HepG2 (cell line): ENCODE data around the gene ZNF648. TPM values are rescaled to one million over a fixed set of nuclear protein-coding genes. Genes with fewer than 3 reads are reported as not detected.

ENCODE experiments used
- ATAC-seq: fragments of 200-7000 bp; cut with Tn5 transposase; 3 replicates; pipeline ENCODE4 v1.9.1; 2020; ENCODE audit warnings: mild to moderate bottlenecking, moderate library complexity
- Bru-seq: library from RNA; stranded (reverse); fragments of 400-500 nt; gene quantifications from one replicate; lab custom pipeline; 2021; lab: Mats Ljungman, UMichigan
- BruChase-seq, 2 experiments: library from RNA; stranded (reverse); fragments of 400-500 nt; gene quantifications; one replicate each; lab custom pipeline; 2021; lab: Mats Ljungman, UMichigan
- BruUV-seq: library from RNA; stranded (reverse); fragments of 400-500 nt; replicated peaks from 2 replicates; lab custom pipeline; 2021; lab: Mats Ljungman, UMichigan
- CTCF ChIA-PET: fragments of 300-600 bp; formaldehyde crosslinking; extraction: SDS; loops from one replicate; lab custom pipeline; 2021; ENCODE audit warnings: low total read pairs, inconsistent platforms, low intra/inter-chr PET ratio; lab: Yijun Ruan, JAX
- POLR2A ChIA-PET: fragments of 350-600 bp; sonication (Branson Sonifier 250); formaldehyde crosslinking; loops from one replicate; lab custom pipeline; 2020; ENCODE audit warnings: antibody characterized with exemption, inconsistent platforms; lab: Yijun Ruan, JAX
- DNase-seq: peaks from one replicate; pipeline ENCODE4 v3.0.0-alpha.2; 2015; ENCODE audit warnings: low spot score
- FAIRE-seq: peaks from 3 replicates; lab custom pipeline; 2011; peaks lifted over from hg19 to GRCh38; lab: Jason Lieb, UNC
- H2AFZ ChIP-seq: one replicate; pipeline ENCODE4 v1.6.1; 2011; ENCODE audit warnings: low read length, inconsistent platforms
- H3K27ac ChIP-seq: fragments of 300-600 bp; 3 replicates; pipeline ENCODE4 v1.8.0; 2011; ENCODE audit warnings: mixed run types, mild to moderate bottlenecking, mixed read lengths, low read length, inconsistent platforms; ENCODE audit not compliant: insufficient read depth; ENCODE audit errors: extremely low read length
- H3K27me3 ChIP-seq, 2 experiments: fragments of 200-600 bp in 1 of 2; 2 replicates in 1 of 2; 3 replicates in 1 of 2; pipeline versions ENCODE4 v1.6.0 to v1.8.0; 2011; ENCODE audit warnings: low read length in 2 of 2, mild to moderate bottlenecking in 2 of 2, moderate library complexity in 2 of 2, inconsistent platforms in 1 of 2; ENCODE audit not compliant: insufficient read depth in 2 of 2, control insufficient read depth in 1 of 2
- H3K36me3 ChIP-seq, 2 experiments: fragments of 200-600 bp in 1 of 2; replicated peaks in 1 of 2; 2 replicates in 1 of 2; 3 replicates in 1 of 2; pipeline versions ENCODE4 v1.5.1 to v1.8.0; 2011; ENCODE audit warnings: low read length in 2 of 2, inconsistent platforms in 1 of 2; ENCODE audit not compliant: insufficient read depth in 2 of 2, control insufficient read depth in 1 of 2
- H3K4me1 ChIP-seq: 2 replicates; pipeline ENCODE4 v1.5.1; 2012; ENCODE audit warnings: low read length, inconsistent platforms; ENCODE audit not compliant: insufficient read depth
- H3K4me2 ChIP-seq: 2 replicates; pipeline ENCODE4 v1.6.0; 2011; ENCODE audit warnings: low read depth, low read length, inconsistent platforms
- H3K4me3 ChIP-seq, 3 experiments: fragments of 200-600 bp in 1 of 3; sonication (generic), shearing (Covaris generic) in 1 of 3; replicated peaks in 1 of 3; 2 replicates each; pipeline ENCODE4 v1.5.1; 2011 to 2016; ENCODE audit warnings: low read length in 3 of 3, inconsistent platforms in 2 of 3, low read depth in 2 of 3, mild to moderate bottlenecking in 2 of 3, control low read depth in 1 of 3, mixed read lengths in 1 of 3; ENCODE audit not compliant: insufficient read depth in 1 of 3
- H3K79me2 ChIP-seq: one replicate; pipeline ENCODE4 v1.6.1; 2011; ENCODE audit warnings: low read length, inconsistent platforms; ENCODE audit not compliant: insufficient read depth
- H3K9ac ChIP-seq: 2 replicates; pipeline ENCODE4 v1.6.0; 2011; ENCODE audit warnings: mild to moderate bottlenecking, low read depth, low read length, inconsistent platforms; ENCODE audit not compliant: insufficient read depth
- H3K9me3 ChIP-seq: 2 replicates; pipeline ENCODE4 v1.5.1; 2012; ENCODE audit warnings: mild to moderate bottlenecking, low read length
- H4K20me1 ChIP-seq: 2 replicates; pipeline ENCODE4 v1.6.0; 2011; ENCODE audit warnings: inconsistent platforms, mild to moderate bottlenecking, low read length, moderate library complexity; ENCODE audit not compliant: insufficient read depth
- ATF1 ChIP-seq: IDR thresholded peaks from 2 replicates; pipeline ENCODE4 v1.6.1; 2016; ENCODE audit warnings: mild to moderate bottlenecking, control low read depth
- CEBPB ChIP-seq: IDR thresholded peaks from 2 replicates; pipeline ENCODE4 v1.6.1; 2011; ENCODE audit warnings: low read depth, low read length, improper control_type of control experiment, borderline replicate concordance
- CERS6 ChIP-seq: sonication (generic); formaldehyde crosslinking; IDR thresholded peaks from 2 replicates; pipeline ENCODE4 v1.5.0; 2020; ENCODE audit warnings: missing genetic modification reagents
- E2F2 ChIP-seq: sonication (generic); formaldehyde crosslinking; IDR thresholded peaks from 2 replicates; pipeline ENCODE4 v1.4.0; 2020; ENCODE audit warnings: missing genetic modification reagents, borderline replicate concordance
- KDM2A ChIP-seq: sonication (generic); formaldehyde crosslinking; IDR thresholded peaks from 2 replicates; pipeline ENCODE4 v1.4.0; 2020; ENCODE audit warnings: low read depth, missing genetic modification reagents, borderline replicate concordance
- MAFF ChIP-seq: IDR thresholded peaks from 2 replicates; pipeline ENCODE4 v1.6.1; 2011; ENCODE audit warnings: low read depth, low read length, improper control_type of control experiment
- NFYC ChIP-seq: IDR thresholded peaks from 2 replicates; pipeline ENCODE4 v1.6.1; 2016; ENCODE audit warnings: missing genetic modification reagents, missing compliant biosample characterization
- POLR2AphosphoS5 ChIP-seq: IDR thresholded peaks from 2 replicates; pipeline ENCODE4 v1.6.1; 2012; ENCODE audit warnings: low read depth, low read length
- SOX6 ChIP-seq, 2 experiments: fragments of 450-650 bp in 1 of 2; sonication (generic) in 1 of 2; formaldehyde crosslinking in 1 of 2; IDR thresholded peaks; 2 replicates each; pipeline versions ENCODE4 v1.4.0 to v1.6.1; 2017 to 2020; ENCODE audit warnings: antibody characterized with exemption in 1 of 2, mild to moderate bottlenecking in 1 of 2, missing genetic modification reagents in 1 of 2
- ZFP82 ChIP-seq: sonication (generic); formaldehyde crosslinking; IDR thresholded peaks from 2 replicates; pipeline ENCODE4 v1.5.1; 2020; ENCODE audit warnings: mild to moderate bottlenecking, missing genetic modification reagents, borderline replicate concordance
- ZKSCAN5 ChIP-seq: sonication (generic); formaldehyde crosslinking; IDR thresholded peaks from 2 replicates; pipeline ENCODE4 v1.5.1; 2020; ENCODE audit warnings: mild to moderate bottlenecking, missing genetic modification reagents
- ZNF121 ChIP-seq: sonication (generic); formaldehyde crosslinking; IDR thresholded peaks from 2 replicates; pipeline ENCODE4 v1.5.0; 2020; ENCODE audit warnings: mild to moderate bottlenecking, missing genetic modification reagents
- ZNF460 ChIP-seq: sonication (generic); formaldehyde crosslinking; IDR thresholded peaks from 2 replicates; pipeline ENCODE4 v1.5.1; 2020; ENCODE audit warnings: missing genetic modification reagents, mild to moderate bottlenecking, borderline replicate concordance
- ZNF660 ChIP-seq: sonication (generic); formaldehyde crosslinking; IDR thresholded peaks from 2 replicates; pipeline ENCODE4 v1.5.1; 2020; ENCODE audit warnings: mild to moderate bottlenecking, low read depth, missing genetic modification reagents, borderline replicate concordance
- ZNF850 ChIP-seq: sonication (generic); formaldehyde crosslinking; conservative IDR thresholded peaks from 2 replicates; pipeline ENCODE4 v1.9.0; 2021; ENCODE audit warnings: mild to moderate bottlenecking, missing genetic modification reagents
- WGBS: methylation state at CpG from one replicate; pipeline ENCODE4 v1.1.6; 2017; ENCODE audit warnings: low lambda C conversion rate; 5-methylcytosine and 5-hydroxymethylcytosine counted together
- in situ Hi-C: cut with HindIII; loops from 2 replicates; pipeline ENCODE4 v1.10.0; 2017; ENCODE audit warnings: low pct_unique_long_range_greater_than_20kb; ENCODE audit not compliant: extremely low pct_ligation_motif_present
- intact Hi-C: fragments of 100-400 bp; cut with micrococcal nuclease; formaldehyde crosslinking; loops from one replicate; pipeline ENCODE4 v1.10.0; 2022; ENCODE audit not compliant: unreplicated experiment
- long read RNA-seq, 2 experiments: library from RNA in 1 of 2; library from polyadenylated mRNA in 1 of 2; stranded (forward) in 1 of 2; unstranded in 1 of 2; transcript quantifications; one replicate each; pipeline ENCODE4 v2.0.0, GENCODE V29; 2019 to 2022
- polyA minus RNA-seq, 3 experiments: library from RNA; depleted of rRNA, polyadenylated mRNA; stranded (reverse); fragments of >200 nt; gene quantifications; 2 replicates each; pipeline ENCODE4 v1.2.3, GENCODE V29; 2011; ENCODE audit warnings: low replicate concordance in 1 of 3
- polyA plus RNA-seq, 8 experiments: library from polyadenylated mRNA; depleted of rRNA in 3 of 8; stranded (reverse) in 7 of 8; unstranded in 1 of 8; fragments of >200 nt; fragmentation: Illumina TruSeq in 4 of 8; extraction: Trizol in 4 of 8; gene quantifications; 2 replicates each; pipeline versions ENCODE4 v1.2.1 to v1.2.3, GENCODE V29; 2011 to 2016; ENCODE audit warnings: low read depth in 4 of 8, missing spikeins in 1 of 8, mixed read lengths in 1 of 8; ENCODE audit not compliant: insufficient read depth in 1 of 8
- total RNA-seq, 5 experiments: library from RNA; depleted of rRNA; stranded (reverse); fragments of >200 nt; fragmentation: Illumina TruSeq; extraction: Trizol; gene quantifications; 2 replicates each; pipeline ENCODE4 v1.2.3, GENCODE V29; 2016; ENCODE audit warnings: low read depth in 1 of 5
- TF ChIP-seq, protein P1 (sequence below): IDR thresholded peaks from 2 replicates; pipeline ENCODE4 v1.6.1; 2016; ENCODE audit warnings: low read depth, borderline replicate concordance

Gene ZNF648, protein sequence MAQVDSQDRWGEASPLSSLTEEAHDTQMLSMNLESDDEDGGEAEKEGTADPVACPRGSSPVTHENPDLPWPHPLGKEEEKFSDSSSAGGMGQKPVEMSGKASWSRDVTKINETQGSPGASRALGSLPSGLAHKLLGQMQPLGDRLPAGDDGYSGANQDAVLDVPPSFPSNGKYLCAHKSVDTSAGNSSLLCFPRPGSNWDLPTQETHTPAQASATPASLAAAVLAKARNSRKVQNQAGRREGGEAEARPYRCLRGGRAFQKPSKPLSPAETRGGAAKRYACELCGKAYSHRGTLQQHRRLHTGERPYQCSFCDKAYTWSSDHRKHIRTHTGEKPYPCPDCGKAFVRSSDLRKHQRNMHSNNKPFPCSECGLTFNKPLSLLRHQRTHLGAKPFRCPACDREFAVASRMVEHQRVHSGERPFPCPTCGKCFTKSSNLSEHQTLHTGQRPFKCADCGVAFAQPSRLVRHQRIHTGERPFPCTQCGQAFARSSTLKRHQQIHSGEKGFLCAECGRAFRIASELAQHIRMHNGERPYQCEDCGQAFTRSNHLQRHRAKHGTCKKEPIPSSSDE
- total RNA-seq (2016; rRNA removed; fragmentation: Illumina TruSeq; extraction: Trizol) (0.13 and 0.14 TPM in 2 replicates), polyA plus RNA-seq (2011; rRNA removed) (0.37 and 0.43 TPM in 2 replicates), polyA minus RNA-seq (2011; rRNA and poly(A)+ RNA removed; ENCODE audit: low replicate concordance) (2.6 TPM in 1 of 2 replicates, not detected in the other), Bru-seq, nascent RNA (percentile 29 among the genes with signal in this experiment), BruChase-seq, experiment 1, labeled RNA remaining after a 6-hour chase (percentile 38 among the genes with signal in this experiment), BruChase-seq, experiment 2, labeled RNA remaining after a 2-hour chase (percentile 37 among the genes with signal in this experiment)
- not detected in 2 replicates for total RNA-seq (2016; cell fraction: cytosol; rRNA removed; fragmentation: Illumina TruSeq; extraction: Trizol; ENCODE audit: low read depth)
- 0.13 and 0.19 TPM in 2 replicates for total RNA-seq (2016; cell fraction: insoluble cytoplasmic fraction; rRNA removed; fragmentation: Illumina TruSeq; extraction: Trizol)
- 0.03 TPM in 1 of 2 replicates, not detected in the other for total RNA-seq (2016; cell fraction: membrane; rRNA removed; fragmentation: Illumina TruSeq; extraction: Trizol)
- total RNA-seq (2016; cell fraction: nucleus; rRNA removed; fragmentation: Illumina TruSeq; extraction: Trizol): 0.34 and 0.41 TPM in 2 replicates
- polyA plus RNA-seq (2011; cell fraction: cytosol; rRNA removed): 0.17 and 0.25 TPM in 2 replicates
- polyA plus RNA-seq (2011; cell fraction: nucleus; rRNA removed): 1.4 and 1.7 TPM in 2 replicates
- 0.37 and 0.47 TPM in 2 replicates for polyA plus RNA-seq (2012)
- polyA plus RNA-seq (2016; cell fraction: cytosol; fragmentation: Illumina TruSeq; extraction: Trizol; ENCODE audit: low read depth): not detected in 2 replicates
- polyA plus RNA-seq (2016; cell fraction: insoluble cytoplasmic fraction; fragmentation: Illumina TruSeq; extraction: Trizol; ENCODE audit: low read depth): 0.05 TPM in 1 of 2 replicates, not detected in the other
- not detected in 2 replicates for polyA plus RNA-seq (2016; cell fraction: membrane; fragmentation: Illumina TruSeq; extraction: Trizol; ENCODE audit: low read depth)
- 0.32 and 0.33 TPM in 2 replicates for polyA plus RNA-seq (2016; cell fraction: nucleus; fragmentation: Illumina TruSeq; extraction: Trizol; ENCODE audit: insufficient read depth, low read depth)
- 0.35 and 0.69 TPM in 2 replicates for polyA minus RNA-seq (2011; cell fraction: cytosol; rRNA and poly(A)+ RNA removed)
- polyA minus RNA-seq (2011; cell fraction: nucleus; rRNA and poly(A)+ RNA removed): 1.9 and 2.0 TPM in 2 replicates
- long read RNA-seq, experiment 1: 0 reads
- long read RNA-seq, experiment 2, partial matches to known transcripts: 0 of 1 reads
- long read RNA-seq, experiment 2, other reads (novel, unspliced or antisense): 0 of 1 reads

- no TSS peak for BruUV-seq
- in situ Hi-C loops (loop anchor here (10.0 kb wide), 1 partner anchor 587 kb away; no protein-coding TSS in a partner anchor), intact Hi-C loops (no loop called here)
- Histone ChIP-seq H2AFZ (no peak within 1 kb of the TSS), H3K4me3 (no peak within 1 kb of the TSS), H3K4me1 (no peaks in the 10 kb centered on the region), H3K79me2 (no peaks in the 10 kb centered on the region), H4K20me1 (no peaks in the 10 kb centered on the region), H3K27me3 (peaks cover 0 to 5% of the 10 kb centered on the region in 2 experiments; a peak in 1 of 5 replicates), H3K36me3 (no peaks in the 10 kb centered on the region), H3K27ac (no peak within 1 kb of the TSS), H3K9ac (no peak within 1 kb of the TSS), H3K4me2 (peak within 1 kb of the TSS; percentile 20; the same call in 1 of the 2 replicates), H3K9me3 (no peaks in the 10 kb centered on the region)
- CTCF ChIA-PET: no interaction called here
- no peak for DNase-seq
- FAIRE-seq: no peak
- WGBS: 0% methylated on average over 4 of the region's 4 CpGs
- POLR2A ChIA-PET: no interaction called here
- ATAC-seq: peak; percentile 96
- TF ChIP-seq CERS6 (no peak), NFYC (CRISPR knock-in tag) (no peak), ZNF660 (no peak), ZNF850 (CRISPR knock-in tag) (no peak), ZNF460 (CRISPR knock-in tag) (no peak), ZNF121 (CRISPR knock-in tag) (no peak), ZFP82 (no peak), CEBPB (no peak), KDM2A (no peak), MAFF (no peak), ZKSCAN5 (CRISPR knock-in tag) (no peak), E2F2 (CRISPR knock-in tag) (no peak), ATF1 (CRISPR knock-in tag) (no peak), POLR2AphosphoS5 (no peak), SOX6 (IDR thresholded peaks at IDR 0.05) (no peak), SOX6 (CRISPR knock-in tag; IDR thresholded peaks at IDR 0.05) (no peak)
- TF ChIP-seq, protein P1, sequence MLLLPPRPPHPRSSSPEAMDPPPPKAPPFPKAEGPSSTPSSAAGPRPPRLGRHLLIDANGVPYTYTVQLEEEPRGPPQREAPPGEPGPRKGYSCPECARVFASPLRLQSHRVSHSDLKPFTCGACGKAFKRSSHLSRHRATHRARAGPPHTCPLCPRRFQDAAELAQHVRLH: no peak
Measured at GRCh38 chr1:182061594-182061993, at the start of gene ZNF648. Gene ZNF648 (minus strand): TSS chr1:182061712. CDS start chr1:182058010, 3,702 bp downstream.
